Neural cell (in vitro differentiated cells): ENCODE results near the gene DPP6. TPM values are rescaled to one million over a fixed set of nuclear protein-coding genes. Genes with fewer than 3 reads are reported as not detected.

Experiments used
- H2AFZ ChIP-seq: fragments of 200-600, 300-800 bp; sonication (generic), shearing (Covaris generic); 2 replicates; pipeline ENCODE4 v1.6.0; 2014; ENCODE audit warnings: low read depth, mild to moderate bottlenecking, antibody characterized with exemption, low read length, moderate library complexity
- H3F3A ChIP-seq: fragments of 200-600 bp; shearing (Covaris generic); 2 replicates; pipeline ENCODE4 v1.6.1; 2016; ENCODE audit warnings: mild to moderate bottlenecking, moderate library complexity, mixed read lengths, antibody characterized with exemption, low read length; ENCODE audit not compliant: insufficient read depth, poor library complexity, severe bottlenecking
- H3K27ac ChIP-seq: fragments of 200-600, 300-800 bp; sonication (generic), shearing (Covaris generic); 2 replicates; pipeline ENCODE4 v1.5.1; 2014; ENCODE audit warnings: mild to moderate bottlenecking, low read length, moderate library complexity
- H3K27me3 ChIP-seq: fragments of 300-800, 200-600 bp; sonication (generic), shearing (Covaris generic); 2 replicates; pipeline ENCODE4 v1.6.0; 2014; ENCODE audit warnings: mild to moderate bottlenecking, low read depth, low read length, moderate library complexity; ENCODE audit not compliant: insufficient read depth
- H3K36me3 ChIP-seq: fragments of 300-800, 200-600 bp; sonication (generic), shearing (Covaris generic); 2 replicates; pipeline ENCODE4 v1.5.1; 2014; ENCODE audit warnings: mild to moderate bottlenecking, antibody characterized with exemption, low read length, moderate library complexity; ENCODE audit not compliant: insufficient read depth
- H3K4me2 ChIP-seq: fragments of 300-800, 200-600 bp; sonication (generic), shearing (Covaris generic); 2 replicates; pipeline ENCODE4 v1.6.0; 2014; ENCODE audit warnings: mild to moderate bottlenecking, low read length
- H3K4me3 ChIP-seq: fragments of 300-800, 200-600 bp; sonication (generic), shearing (Covaris generic); 2 replicates; pipeline ENCODE4 v1.5.1; 2014; ENCODE audit warnings: mild to moderate bottlenecking, low read length, moderate library complexity
- H3K79me2 ChIP-seq: fragments of 200-600 bp; shearing (Covaris generic); replicated peaks from 2 replicates; pipeline ENCODE4 v1.6.0; 2014; ENCODE audit warnings: mild to moderate bottlenecking, low read length, moderate library complexity; ENCODE audit not compliant: insufficient read depth
- H3K9ac ChIP-seq: fragments of 300-800, 200-600 bp; sonication (generic), shearing (Covaris generic); 2 replicates; pipeline ENCODE4 v1.6.1; 2016; ENCODE audit warnings: mild to moderate bottlenecking, low read length, mixed read lengths
- H3K9me2 ChIP-seq: fragments of 200-600 bp; shearing (Covaris generic); 2 replicates; pipeline ENCODE4 v1.6.1; 2016; ENCODE audit warnings: mild to moderate bottlenecking, low read length, mixed read lengths; ENCODE audit not compliant: insufficient read depth
- H3K9me3 ChIP-seq: fragments of 200-600, 300-800 bp; sonication (generic), shearing (Covaris generic); 2 replicates; pipeline ENCODE4 v1.6.1; 2016; ENCODE audit warnings: mild to moderate bottlenecking, mixed run types, low read length, moderate library complexity, mixed read lengths
- H4K20me1 ChIP-seq: fragments of 200-600 bp; shearing (Covaris generic); 2 replicates; pipeline ENCODE4 v1.6.1; 2016; ENCODE audit warnings: mild to moderate bottlenecking, mixed run types; ENCODE audit not compliant: insufficient read depth
- EP300 ChIP-seq: fragments of 450-650 bp; conservative IDR thresholded peaks from 2 replicates; pipeline ENCODE4 v1.6.1; 2014; ENCODE audit warnings: antibody characterized with exemption, mild to moderate bottlenecking, moderate library complexity; ENCODE audit not compliant: poor library complexity, severe bottlenecking
- EZH2 ChIP-seq: fragments of 200-600, 300-800 bp; shearing (Covaris generic), sonication (generic); IDR thresholded peaks from 2 replicates; pipeline ENCODE4 v1.6.1; 2014; ENCODE audit warnings: antibody characterized with exemption, low read length, borderline replicate concordance, mild to moderate bottlenecking; ENCODE audit not compliant: insufficient read depth, poor library complexity, severe bottlenecking
- MXI1 ChIP-seq: fragments of 450-650 bp; conservative IDR thresholded peaks from 2 replicates; pipeline ENCODE4 v1.6.1; 2014; ENCODE audit warnings: antibody characterized with exemption, mild to moderate bottlenecking; ENCODE audit not compliant: poor library complexity, severe bottlenecking
- POLR2AphosphoS5 ChIP-seq: IDR thresholded peaks from 2 replicates; pipeline ENCODE4 v1.6.1; 2012
- RAD21 ChIP-seq: fragments of 450-650 bp; conservative IDR thresholded peaks from 2 replicates; pipeline ENCODE4 v1.6.1; 2014; ENCODE audit warnings: antibody characterized with exemption, mild to moderate bottlenecking, moderate library complexity
- SMC3 ChIP-seq: fragments of 450-650 bp; conservative IDR thresholded peaks from 2 replicates; pipeline ENCODE4 v1.6.1; 2014; ENCODE audit warnings: antibody characterized with exemption, mild to moderate bottlenecking, moderate library complexity; ENCODE audit not compliant: poor library complexity
- TAF1 ChIP-seq: IDR thresholded peaks from 2 replicates; pipeline ENCODE4 v1.6.1; 2012; ENCODE audit warnings: low read depth
- polyA plus RNA-seq: library from polyadenylated mRNA; depleted of rRNA; stranded (reverse); fragments of >200 nt; gene quantifications from 2 replicates; pipeline ENCODE4 v1.2.3, GENCODE V29; 2014
- TF ChIP-seq, protein P1 (sequence below): IDR thresholded peaks from 2 replicates; pipeline ENCODE4 v1.6.1; 2012; ENCODE audit warnings: borderline replicate concordance
- TF ChIP-seq, protein P2 (sequence below): fragments of 450-650 bp; IDR thresholded peaks from 2 replicates; pipeline ENCODE4 v1.5.1; 2014; ENCODE audit warnings: antibody characterized with exemption, mild to moderate bottlenecking, moderate library complexity; ENCODE audit not compliant: poor library complexity, severe bottlenecking

DPP6 gene
- polyA plus RNA-seq, 1 donor from 2014 or later = 20.4 TPM

DNA sequence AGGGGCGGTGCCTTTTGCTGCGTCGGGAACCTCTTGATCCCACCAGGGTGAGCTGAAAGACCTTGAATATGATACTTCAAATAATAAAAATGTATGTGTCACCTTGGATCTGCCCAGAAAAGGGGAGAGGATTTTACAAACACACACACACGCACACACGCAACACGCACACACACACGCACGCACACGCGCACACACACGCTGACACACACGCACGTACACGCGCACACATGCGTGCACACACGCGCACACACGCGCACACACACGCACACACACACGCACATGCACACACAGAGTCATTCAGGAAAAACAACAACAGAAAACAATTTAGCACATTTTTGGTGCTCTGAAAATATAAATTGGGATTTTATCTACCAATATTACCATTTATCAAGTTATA, 571.2 kb downstream of the DPP6 start:
- Histone ChIP-seq H3K4me2 (no peak overlapping the region), H3K36me3 (no peaks in the 10 kb centered on the region), H3K9ac (no peak overlapping the region), H3K27me3 (no peaks in the 10 kb centered on the region), H3K9me2 (no peaks in the 10 kb centered on the region), H3F3A (no peaks in the 10 kb centered on the region), H2AFZ (no peak overlapping the region), H3K4me3 (no peak overlapping the region), H3K79me2 (no peaks in the 10 kb centered on the region), H3K9me3 (no peaks in the 10 kb centered on the region), H3K27ac (no peak overlapping the region), H4K20me1 (no peaks in the 10 kb centered on the region)
- TF ChIP-seq, protein P1, sequence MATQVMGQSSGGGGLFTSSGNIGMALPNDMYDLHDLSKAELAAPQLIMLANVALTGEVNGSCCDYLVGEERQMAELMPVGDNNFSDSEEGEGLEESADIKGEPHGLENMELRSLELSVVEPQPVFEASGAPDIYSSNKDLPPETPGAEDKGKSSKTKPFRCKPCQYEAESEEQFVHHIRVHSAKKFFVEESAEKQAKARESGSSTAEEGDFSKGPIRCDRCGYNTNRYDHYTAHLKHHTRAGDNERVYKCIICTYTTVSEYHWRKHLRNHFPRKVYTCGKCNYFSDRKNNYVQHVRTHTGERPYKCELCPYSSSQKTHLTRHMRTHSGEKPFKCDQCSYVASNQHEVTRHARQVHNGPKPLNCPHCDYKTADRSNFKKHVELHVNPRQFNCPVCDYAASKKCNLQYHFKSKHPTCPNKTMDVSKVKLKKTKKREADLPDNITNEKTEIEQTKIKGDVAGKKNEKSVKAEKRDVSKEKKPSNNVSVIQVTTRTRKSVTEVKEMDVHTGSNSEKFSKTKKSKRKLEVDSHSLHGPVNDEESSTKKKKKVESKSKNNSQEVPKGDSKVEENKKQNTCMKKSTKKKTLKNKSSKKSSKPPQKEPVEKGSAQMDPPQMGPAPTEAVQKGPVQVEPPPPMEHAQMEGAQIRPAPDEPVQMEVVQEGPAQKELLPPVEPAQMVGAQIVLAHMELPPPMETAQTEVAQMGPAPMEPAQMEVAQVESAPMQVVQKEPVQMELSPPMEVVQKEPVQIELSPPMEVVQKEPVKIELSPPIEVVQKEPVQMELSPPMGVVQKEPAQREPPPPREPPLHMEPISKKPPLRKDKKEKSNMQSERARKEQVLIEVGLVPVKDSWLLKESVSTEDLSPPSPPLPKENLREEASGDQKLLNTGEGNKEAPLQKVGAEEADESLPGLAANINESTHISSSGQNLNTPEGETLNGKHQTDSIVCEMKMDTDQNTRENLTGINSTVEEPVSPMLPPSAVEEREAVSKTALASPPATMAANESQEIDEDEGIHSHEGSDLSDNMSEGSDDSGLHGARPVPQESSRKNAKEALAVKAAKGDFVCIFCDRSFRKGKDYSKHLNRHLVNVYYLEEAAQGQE = no peak
- no peak for TF ChIP-seq TAF1

DNA sequence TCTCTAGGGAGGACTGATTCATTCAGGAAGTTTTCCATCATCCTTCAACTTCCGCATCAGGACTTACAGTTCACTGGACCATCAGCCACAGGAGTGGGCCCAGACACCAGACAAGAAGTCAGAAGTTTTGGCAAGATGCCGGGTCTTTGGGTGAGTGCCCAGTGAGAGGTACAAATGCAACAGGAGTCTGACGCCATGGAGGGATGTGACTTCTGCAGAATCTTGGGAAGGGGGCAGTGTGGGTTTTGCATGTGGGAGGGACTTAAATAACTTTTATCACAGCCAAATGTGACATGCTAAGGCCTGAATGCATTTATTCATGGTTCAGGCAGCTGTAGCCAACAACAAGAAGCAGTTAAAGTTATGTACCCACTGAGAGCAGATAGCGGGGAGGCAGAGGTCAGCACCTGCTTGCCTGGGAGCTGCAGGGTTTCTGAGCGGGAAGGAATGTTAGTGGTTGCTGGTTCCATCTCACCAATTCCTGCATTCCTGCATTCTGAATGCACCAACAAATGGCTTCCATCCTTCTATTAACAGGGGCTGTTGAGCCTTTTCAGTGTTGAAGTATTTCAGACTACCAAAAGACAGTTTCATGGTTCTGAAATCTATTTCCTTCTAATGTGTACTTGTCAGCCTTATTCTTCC, 575.6 kb downstream of the DPP6 start:
- no peaks in the 10 kb centered on the region for H3K79me2 ChIP-seq
- no peak for TF ChIP-seq RAD21
- no peak for TF ChIP-seq SMC3
- TF ChIP-seq POLR2AphosphoS5 = no peak
- TF ChIP-seq, protein P1 = no peak
- TF ChIP-seq MXI1 = no peak
- TF ChIP-seq EZH2 = no peak
- no peak for TF ChIP-seq EP300
- no peak for TF ChIP-seq TAF1
- TF ChIP-seq, protein P2, sequence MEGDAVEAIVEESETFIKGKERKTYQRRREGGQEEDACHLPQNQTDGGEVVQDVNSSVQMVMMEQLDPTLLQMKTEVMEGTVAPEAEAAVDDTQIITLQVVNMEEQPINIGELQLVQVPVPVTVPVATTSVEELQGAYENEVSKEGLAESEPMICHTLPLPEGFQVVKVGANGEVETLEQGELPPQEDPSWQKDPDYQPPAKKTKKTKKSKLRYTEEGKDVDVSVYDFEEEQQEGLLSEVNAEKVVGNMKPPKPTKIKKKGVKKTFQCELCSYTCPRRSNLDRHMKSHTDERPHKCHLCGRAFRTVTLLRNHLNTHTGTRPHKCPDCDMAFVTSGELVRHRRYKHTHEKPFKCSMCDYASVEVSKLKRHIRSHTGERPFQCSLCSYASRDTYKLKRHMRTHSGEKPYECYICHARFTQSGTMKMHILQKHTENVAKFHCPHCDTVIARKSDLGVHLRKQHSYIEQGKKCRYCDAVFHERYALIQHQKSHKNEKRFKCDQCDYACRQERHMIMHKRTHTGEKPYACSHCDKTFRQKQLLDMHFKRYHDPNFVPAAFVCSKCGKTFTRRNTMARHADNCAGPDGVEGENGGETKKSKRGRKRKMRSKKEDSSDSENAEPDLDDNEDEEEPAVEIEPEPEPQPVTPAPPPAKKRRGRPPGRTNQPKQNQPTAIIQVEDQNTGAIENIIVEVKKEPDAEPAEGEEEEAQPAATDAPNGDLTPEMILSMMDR = no peak
- H2AFZ ChIP-seq = no peak overlapping the region
- no peaks in the 10 kb centered on the region for H3K9me3 ChIP-seq
- no peak overlapping the region for H3K4me3 ChIP-seq
- no peak overlapping the region for H3K9ac ChIP-seq
- no peak overlapping the region for H3K27ac ChIP-seq
- H3K4me2 ChIP-seq = no peak overlapping the region
- H3K9me2 ChIP-seq = no peaks in the 10 kb centered on the region
- H3K27me3 ChIP-seq = no peaks in the 10 kb centered on the region
- H3K36me3 ChIP-seq = no peaks in the 10 kb centered on the region
- H3F3A ChIP-seq = no peaks in the 10 kb centered on the region
- H4K20me1 ChIP-seq = no peaks in the 10 kb centered on the region
